Activated naive CD8-positive, alpha-beta T cell treated with anti-CD3 and anti-CD28 coated beads, Interleukin-2, amount 50 U/mL, for 16 hours (primary cell): ENCODE data around the gene APPL2.

ENCODE experiments used
- DNase-seq: peaks from one replicate; pipeline ENCODE4 v3.0.0-alpha.2; 2020; ENCODE audit warnings: low read depth, low spot score

Gene APPL2

GRCh38 chr12:105223352-105223845 is 12.6 kb downstream of the APPL2 start:
- no peak for DNase-seq

- DNase-seq: no peak
These were observed 13.1 kb downstream of the APPL2 start for GRCh38 chr12:105222726-105223351.

DNA sequence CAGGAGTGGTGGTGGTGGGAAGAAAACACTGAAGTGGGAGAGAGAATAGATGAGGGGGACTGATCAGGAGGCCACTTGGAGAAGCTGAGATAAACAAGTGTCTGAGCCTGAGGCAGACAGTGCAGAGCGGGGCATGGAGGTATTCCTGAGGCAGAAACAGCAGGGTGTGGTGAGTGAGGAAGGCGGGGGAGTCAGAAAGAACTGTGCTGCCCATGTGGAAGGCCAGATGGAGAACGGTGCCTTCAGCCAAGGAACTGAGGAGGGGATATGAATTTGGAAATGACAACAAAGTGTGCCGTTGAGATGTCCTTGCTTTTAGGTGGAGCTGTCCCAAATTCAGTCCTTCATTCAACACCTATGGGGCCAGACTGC is 13.7 kb downstream of the APPL2 start:
- DNase-seq: no peak

DNA sequence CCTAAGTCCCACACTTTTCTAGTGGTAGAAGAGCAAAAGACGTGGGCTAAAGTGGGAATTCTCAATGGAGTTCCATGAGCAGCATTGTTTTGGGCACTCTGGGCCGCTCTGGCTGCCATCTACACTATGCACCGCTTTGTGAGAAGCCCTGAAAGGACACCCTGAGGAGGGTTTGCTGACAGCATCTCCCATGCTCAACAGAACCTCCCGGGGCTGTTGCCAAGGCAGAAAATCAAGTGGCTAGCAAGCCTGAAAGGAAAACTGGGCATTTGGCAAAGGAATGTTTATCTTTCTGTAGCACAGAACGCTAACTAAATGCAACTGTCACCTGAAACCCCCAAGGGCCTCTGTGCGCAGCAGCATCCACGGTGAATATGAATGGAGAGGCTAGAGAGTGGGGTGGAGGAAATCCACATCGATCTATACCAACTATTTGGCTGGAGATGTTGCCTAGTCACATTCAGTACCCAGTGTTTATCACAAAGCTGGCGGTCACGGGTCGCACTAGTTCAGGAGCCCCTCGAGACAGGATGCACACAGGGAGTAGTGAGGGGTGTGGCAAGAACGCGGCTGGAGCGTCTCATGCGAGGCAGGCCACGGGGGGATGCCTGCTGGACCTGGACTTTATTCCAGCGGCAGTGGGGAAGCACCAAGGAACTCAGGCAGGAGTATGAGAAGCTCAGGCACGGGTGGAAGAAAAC is 14.2 kb downstream of the APPL2 start:
- DNase-seq: no peak

DNA sequence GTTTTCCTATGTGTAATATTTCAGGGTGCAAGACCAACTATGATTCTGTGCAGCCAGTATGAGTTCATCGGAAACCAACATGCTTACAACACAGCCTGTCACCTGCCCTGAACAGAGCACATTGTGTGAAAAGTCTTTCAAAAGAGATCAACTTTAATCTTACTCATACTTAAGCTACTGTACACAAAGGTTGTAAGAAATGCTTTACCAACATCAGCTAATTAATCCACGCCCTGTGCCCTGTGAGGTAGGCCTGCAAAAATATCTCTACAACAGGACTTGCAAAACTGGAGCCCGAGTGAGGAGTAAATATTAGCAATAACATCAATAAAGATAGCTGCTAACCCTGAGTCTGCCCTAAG is 15.1 kb downstream of the APPL2 start:
- DNase-seq: no peak

GRCh38 chr12:105220150-105220928 is 15.6 kb downstream of the APPL2 start:
- DNase-seq: no peak

DNA sequence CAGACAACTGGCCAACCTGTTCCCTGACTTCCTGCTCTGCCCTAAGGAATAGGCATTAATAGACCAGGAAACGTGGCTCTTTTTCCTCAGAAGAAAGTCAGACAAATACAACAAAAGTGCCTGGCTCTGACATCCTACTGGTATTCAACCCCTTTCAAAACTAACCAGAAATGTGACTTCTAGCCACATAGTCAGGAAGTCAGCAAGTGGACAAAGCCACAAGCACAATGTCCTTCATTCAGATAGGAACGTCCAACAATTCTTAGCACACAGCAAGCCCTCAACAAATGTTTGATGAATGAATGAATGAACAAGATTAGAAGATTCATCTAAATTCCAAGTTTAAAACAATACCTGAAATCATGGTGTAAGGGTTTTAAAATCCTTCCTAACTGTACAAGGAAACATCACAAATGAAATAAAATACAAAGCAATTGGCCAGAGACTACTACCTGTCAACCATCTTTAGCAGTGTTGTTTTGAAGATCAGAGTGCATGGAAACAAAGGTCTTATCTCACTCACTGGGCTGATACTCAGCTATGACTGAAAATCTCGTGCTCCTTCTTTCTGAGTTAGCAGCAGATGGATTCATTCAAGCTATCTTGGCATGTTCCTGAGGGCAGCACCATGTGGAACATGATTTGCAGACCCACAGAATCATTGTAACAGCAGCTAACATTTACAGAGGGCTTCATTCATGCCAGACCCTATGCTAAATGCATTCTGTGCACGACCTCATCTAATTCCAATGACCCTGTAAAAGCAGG is 16.5 kb downstream of the APPL2 start:
- DNase-seq: no peak

DNA sequence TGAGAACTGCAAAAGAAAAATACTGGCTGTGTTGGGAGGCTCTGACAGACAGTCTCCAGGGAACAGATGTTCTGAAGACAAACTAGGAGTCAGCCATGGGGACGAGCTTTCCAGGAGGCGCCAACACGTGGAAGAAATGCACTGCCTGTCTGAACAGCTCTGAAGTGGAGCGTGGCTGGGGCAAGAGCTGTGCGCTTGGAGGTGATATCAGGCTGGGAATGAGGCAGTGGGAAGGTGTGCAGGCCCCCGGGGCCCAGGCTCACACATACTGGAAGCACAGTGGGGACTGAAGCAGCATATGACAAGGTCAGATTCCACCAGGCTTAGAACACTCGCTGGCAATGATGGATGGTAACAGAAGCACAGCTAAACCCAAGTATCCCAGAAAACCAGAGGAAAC is 17.5 kb downstream of the APPL2 start:
- no peak for DNase-seq

GRCh38 chr12:105214670-105215375 is 21.2 kb downstream of the APPL2 start:
- DNase-seq: no peak

GRCh38 chr12:105214148-105214547 is 21.8 kb downstream of the APPL2 start:
- no peak for DNase-seq

GRCh38 chr12:105212438-105212837 is 23.5 kb downstream of the APPL2 start:
- DNase-seq: no peak

DNA sequence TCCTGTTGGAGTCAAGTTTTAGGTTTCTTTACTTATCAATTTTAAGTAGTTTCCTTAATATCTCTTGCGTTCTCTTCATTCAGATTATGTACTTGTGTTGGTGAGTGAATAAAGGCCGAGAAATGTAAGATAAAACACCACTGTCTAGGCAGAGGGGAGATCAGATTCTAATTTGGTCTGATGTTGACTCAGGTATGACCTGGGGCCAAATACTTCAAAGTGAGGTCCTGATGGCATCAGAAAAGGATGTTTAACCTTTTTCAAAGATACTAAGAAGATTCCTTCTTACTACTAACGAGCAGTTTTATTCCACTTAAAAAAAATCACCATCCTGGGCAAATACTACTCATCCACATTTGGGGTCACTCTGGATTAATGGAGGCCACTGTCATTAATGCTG is 26.9 kb downstream of the APPL2 start:
- DNase-seq: no peak

GRCh38 chr12:105206686-105207374 is 29.1 kb downstream of the APPL2 start:
- no peak for DNase-seq

DNA sequence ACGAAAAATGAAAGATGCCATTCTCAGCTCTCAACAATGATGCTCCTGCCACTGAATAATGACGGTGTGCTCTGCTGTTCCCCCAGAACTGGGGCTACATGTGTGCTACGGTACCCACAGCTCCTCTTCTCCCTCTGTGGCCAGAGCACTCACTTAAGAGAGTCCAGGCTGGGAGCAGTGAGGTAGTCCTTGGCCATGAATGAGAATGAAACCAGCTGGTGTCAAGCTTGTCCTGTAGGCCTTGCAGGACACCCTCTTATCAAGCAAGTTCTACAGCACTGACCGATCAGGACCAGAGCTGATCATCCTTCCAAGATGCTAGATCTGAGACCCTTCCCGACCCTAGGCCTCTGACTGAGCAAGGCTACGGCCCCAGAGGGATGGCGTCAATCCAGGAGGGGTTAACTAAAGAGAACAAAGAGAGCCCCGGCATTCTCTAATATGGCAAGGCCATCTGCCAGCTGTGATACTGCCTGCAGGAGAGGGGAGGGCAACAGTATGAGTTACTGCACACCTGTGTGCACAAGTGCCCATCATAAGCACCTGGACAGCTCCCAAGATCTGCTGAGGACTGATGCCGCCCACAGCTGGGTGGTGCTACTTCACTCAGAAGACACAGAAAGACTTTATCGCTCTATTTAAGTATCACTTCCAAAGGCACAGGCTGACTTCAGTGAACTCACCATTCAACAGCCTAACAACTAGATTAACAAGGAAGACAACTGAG is 30.5 kb downstream of the APPL2 start:
- no peak for DNase-seq

GRCh38 chr12:105204916-105205315 is 31.1 kb downstream of the APPL2 start:
- DNase-seq: no peak

DNA sequence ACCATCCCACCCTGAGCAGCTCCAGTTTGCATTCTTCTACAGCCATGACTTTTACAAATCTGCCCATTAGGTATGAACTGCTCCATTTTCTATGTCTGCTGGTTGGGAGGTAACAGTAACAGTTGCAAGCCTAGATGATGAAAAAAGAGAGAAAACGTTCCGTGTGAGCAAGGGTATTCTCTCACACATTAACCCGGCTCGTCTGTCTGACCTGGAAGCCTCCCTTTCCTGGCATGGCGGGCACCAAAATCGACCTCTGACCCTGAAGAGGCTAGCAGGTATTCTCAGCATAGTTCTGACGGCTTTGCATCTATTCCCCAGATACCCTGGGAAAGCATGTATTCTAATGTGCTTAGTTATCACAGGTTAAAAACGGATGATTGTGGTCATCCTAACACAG is 31.8 kb downstream of the APPL2 start:
- no peak for DNase-seq

DNA sequence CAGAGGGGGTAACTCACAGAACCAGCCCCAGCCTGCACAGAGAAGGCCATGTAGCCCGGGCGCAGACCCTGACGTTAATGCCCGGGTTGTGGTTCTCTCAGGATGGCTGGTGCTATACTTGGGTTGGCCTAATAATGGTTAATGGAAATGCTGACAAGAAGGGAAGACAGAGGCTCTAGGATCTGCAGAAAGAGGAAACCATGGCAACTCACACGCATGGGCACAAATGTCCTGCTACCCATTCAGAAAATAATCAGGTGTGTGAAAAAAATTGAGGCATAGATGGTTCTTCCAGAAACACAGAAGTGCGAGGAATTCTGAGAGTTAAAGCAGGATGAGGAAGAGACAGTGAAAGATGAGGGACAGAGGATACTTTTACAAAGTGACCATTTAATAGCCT is 33.8 kb downstream of the APPL2 start:
- DNase-seq: no peak

- DNase-seq: no peak
These were observed 34.7 kb downstream of the APPL2 start for GRCh38 chr12:105201299-105201698.

DNA sequence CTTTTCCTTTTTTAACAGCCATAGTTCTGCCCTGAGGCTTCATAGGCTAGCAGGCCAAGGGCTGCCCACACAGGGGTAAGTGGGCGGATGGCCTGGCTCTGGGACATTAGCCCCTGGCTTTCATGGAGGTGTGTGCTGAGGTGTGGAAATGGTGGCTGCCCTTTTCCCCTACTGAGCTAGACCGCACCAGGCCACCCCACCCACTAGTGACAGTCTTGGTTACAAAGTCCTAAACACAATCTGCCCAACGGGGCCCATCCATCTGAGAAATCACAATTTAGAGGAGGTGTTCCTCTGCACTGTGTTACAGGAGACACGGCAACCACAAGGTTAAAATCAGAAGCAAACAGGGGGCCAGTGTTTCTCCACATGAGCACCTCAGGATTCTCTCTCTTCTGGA is 35.6 kb downstream of the APPL2 start:
- no peak for DNase-seq

DNA sequence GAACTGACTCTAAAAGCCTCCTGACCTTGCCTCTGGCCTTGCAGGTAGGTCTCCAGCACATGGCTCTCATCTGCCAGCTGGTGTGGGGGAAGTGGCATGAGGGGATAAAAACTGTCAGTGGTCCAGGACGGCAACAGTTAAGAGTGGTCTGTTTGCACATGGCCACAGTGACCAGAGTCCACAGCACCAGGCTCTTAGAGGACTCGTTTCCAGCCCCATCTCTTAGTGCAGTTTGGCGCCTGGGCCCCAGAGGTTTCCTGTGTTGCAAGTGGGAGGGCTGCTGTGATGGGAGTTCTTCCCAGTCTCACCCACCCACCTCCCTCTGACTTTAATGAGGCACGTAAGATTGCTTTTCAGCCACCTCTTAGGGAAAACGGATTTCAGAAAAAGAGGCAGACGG is 37.0 kb downstream of the APPL2 start:
- DNase-seq: no peak
